Nephron progenitor cell (in vitro differentiated cells): ENCODE data around the gene PRRT2.

ENCODE experiments used
- DNase-seq: peaks from one replicate; pipeline ENCODE4 v3.0.0; 2021
- H3K27ac Mint-ChIP-seq: 2 replicates; pipeline ENCODE4 v1.8.0; 2021; ENCODE audit warnings: mild to moderate bottlenecking, moderate library complexity, mixed read lengths
- H3K27me3 Mint-ChIP-seq: 2 replicates; pipeline ENCODE4 v1.8.0; 2021; ENCODE audit warnings: mild to moderate bottlenecking, low read depth, mixed read lengths; ENCODE audit not compliant: poor library complexity
- H3K36me3 Mint-ChIP-seq: 2 replicates; pipeline ENCODE4 v1.8.0; 2021; ENCODE audit warnings: low read depth, mixed read lengths
- H3K4me1 Mint-ChIP-seq: 2 replicates; pipeline ENCODE4 v1.8.0; 2021; ENCODE audit warnings: mixed read lengths
- H3K4me3 Mint-ChIP-seq: 2 replicates; pipeline ENCODE4 v1.8.0; 2021; ENCODE audit warnings: mild to moderate bottlenecking, moderate library complexity, mixed read lengths
- H3K9me3 Mint-ChIP-seq: 2 replicates; pipeline ENCODE4 v1.8.0; 2021; ENCODE audit warnings: mild to moderate bottlenecking, moderate library complexity, mixed read lengths
- CTCF ChIP-seq: fragments of 200-600 bp; sonication (generic); IDR thresholded peaks from 2 replicates; pipeline ENCODE4 v1.5.0; 2021; ENCODE audit warnings: antibody characterized with exemption

PRRT2 gene

GRCh38 chr16:29802416-29802935, 9.5 kb upstream of the PRRT2 start:
- Mint-ChIP-seq H3K4me1 (peaks cover 26% of the 10 kb centered on the region), H3K4me3 (no peak overlapping the region), H3K36me3 (peaks cover 47% of the 10 kb centered on the region), H3K9me3 (no peaks in the 10 kb centered on the region), H3K27ac (peak overlapping the region; percentile 80), H3K27me3 (peaks cover 3% of the 10 kb centered on the region)
- no peak for TF ChIP-seq CTCF
- DNase-seq, result no peak

GRCh38 chr16:29804020-29804419, 8.0 kb upstream of the PRRT2 start:
- Mint-ChIP-seq H3K36me3 (peaks cover 38% of the 10 kb centered on the region), H3K27me3 (peaks cover 3% of the 10 kb centered on the region), H3K27ac (peak overlapping the region; percentile 90), H3K4me1 (peaks cover 41% of the 10 kb centered on the region), H3K4me3 (peak overlapping the region; percentile 84), H3K9me3 (no peaks in the 10 kb centered on the region)
- TF ChIP-seq CTCF, result no peak
- DNase-seq, result no peak

- Mint-ChIP-seq H3K4me1 (peaks cover 45% of the 10 kb centered on the region), H3K27ac (peak overlapping the region; percentile 99), H3K36me3 (peaks cover 31% of the 10 kb centered on the region), H3K9me3 (no peaks in the 10 kb centered on the region), H3K27me3 (peaks cover 3% of the 10 kb centered on the region), H3K4me3 (peak overlapping the region; percentile 99)
- TF ChIP-seq CTCF, result no peak
- no peak for DNase-seq
Measured at GRCh38 chr16:29804455-29805231, 7.3 kb upstream of the PRRT2 start.

GRCh38 chr16:29805232-29806098, 6.5 kb upstream of the PRRT2 start:
- peaks cover 53% of the 10 kb centered on the region for H3K4me1 Mint-ChIP-seq
- peak overlapping the region; percentile 99 for H3K4me3 Mint-ChIP-seq
- no peak for TF ChIP-seq CTCF
- peak; percentile 97 for DNase-seq
- peaks cover 27% of the 10 kb centered on the region for H3K36me3 Mint-ChIP-seq
- peaks cover 3% of the 10 kb centered on the region for H3K27me3 Mint-ChIP-seq
- no peaks in the 10 kb centered on the region for H3K9me3 Mint-ChIP-seq
- H3K27ac Mint-ChIP-seq, result peak overlapping the region; percentile 99

- H3K9me3 Mint-ChIP-seq, result no peaks in the 10 kb centered on the region
- peak; percentile 78 for DNase-seq
- peaks cover 3% of the 10 kb centered on the region for H3K27me3 Mint-ChIP-seq
- peaks cover 60% of the 10 kb centered on the region for H3K4me1 Mint-ChIP-seq
- TF ChIP-seq CTCF, result no peak
- peaks cover 21% of the 10 kb centered on the region for H3K36me3 Mint-ChIP-seq
- H3K27ac Mint-ChIP-seq, result peak within 1 kb of the TSS; percentile 99
- peak within 1 kb of the TSS; percentile 99 for H3K4me3 Mint-ChIP-seq
Measured at GRCh38 chr16:29806099-29806579, 5.9 kb upstream of the PRRT2 start, which contains the start of gene MAZ. Gene MAZ, plus strand, starts transcription at chr16:29806529. Its CDS starts 173 bp downstream, at chr16:29806702.
